Activated CD8-positive, alpha-beta T cell treated with anti-CD3 and anti-CD28 coated beads, Interleukin-2, amount 10 ng/mL, durations not matched to agents 7 days and 5 days (primary cell): ENCODE measurements around the gene UNC119. TPM values are rescaled to one million over a fixed set of nuclear protein-coding genes. Genes with fewer than 3 reads are reported as not detected.

Experiments
- ATAC-seq: fragments of 150-1000 bp; cut with Tn5 transposase; one replicate; pipeline ENCODE4 v1.10.0; 2021; ENCODE audit warnings: moderate library complexity
- CTCF ChIA-PET: fragments of 350-600 bp; sonication (Branson Sonifier 250); formaldehyde crosslinking; loops from one replicate; lab custom pipeline; 2021; ENCODE audit warnings: antibody characterized with exemption; lab: Charles Lee
- POLR2A ChIA-PET: fragments of 350-600 bp; sonication (Branson Sonifier 250); formaldehyde crosslinking; loops from one replicate; lab custom pipeline; 2021; ENCODE audit warnings: antibody characterized with exemption; lab: Charles Lee
- DNase-seq: peaks from one replicate; pipeline ENCODE4 v3.0.0-alpha.2; 2020
- H3K27ac Mint-ChIP-seq: one replicate; pipeline ENCODE4 v1.8.0; 2021; ENCODE audit warnings: mild to moderate bottlenecking, mixed read lengths
- H3K27me3 Mint-ChIP-seq: one replicate; pipeline ENCODE4 v1.8.0; 2021; ENCODE audit warnings: low read depth, mixed read lengths
- H3K36me3 Mint-ChIP-seq: one replicate; pipeline ENCODE4 v1.8.0; 2021; ENCODE audit warnings: low read depth, mixed read lengths
- H3K4me1 Mint-ChIP-seq: one replicate; pipeline ENCODE4 v1.8.0; 2021; ENCODE audit warnings: low read depth, mixed read lengths
- H3K4me3 Mint-ChIP-seq: one replicate; pipeline ENCODE4 v1.8.0; 2021; ENCODE audit warnings: mild to moderate bottlenecking, mixed read lengths
- H3K9me3 Mint-ChIP-seq: one replicate; pipeline ENCODE4 v1.8.0; 2022; ENCODE audit warnings: mixed read lengths; ENCODE audit not compliant: insufficient read depth
- total RNA-seq, 2 experiments: library from RNA; stranded (reverse); gene quantifications; one replicate each; pipeline ENCODE4 v1.2.3, GENCODE V29; 2021

UNC119 gene
- total RNA-seq, 2 experiments from 2014 or later = 41.6 to 48.1 TPM

- POLR2A ChIA-PET = no interaction called here
- no peak overlapping the region for H3K27ac Mint-ChIP-seq
- no peaks in the 10 kb centered on the region for H3K36me3 Mint-ChIP-seq
- CTCF ChIA-PET = no interaction called here
- H3K9me3 Mint-ChIP-seq = no peaks in the 10 kb centered on the region
- no peak overlapping the region for H3K4me3 Mint-ChIP-seq
- H3K4me1 Mint-ChIP-seq = peaks cover 8% of the 10 kb centered on the region
- peaks cover 5% of the 10 kb centered on the region for H3K27me3 Mint-ChIP-seq
- DNase-seq (no peak), ATAC-seq (no peak)
Measured at GRCh38 chr17:28518578-28518977, 33.8 kb downstream of the UNC119 start.

DNA sequence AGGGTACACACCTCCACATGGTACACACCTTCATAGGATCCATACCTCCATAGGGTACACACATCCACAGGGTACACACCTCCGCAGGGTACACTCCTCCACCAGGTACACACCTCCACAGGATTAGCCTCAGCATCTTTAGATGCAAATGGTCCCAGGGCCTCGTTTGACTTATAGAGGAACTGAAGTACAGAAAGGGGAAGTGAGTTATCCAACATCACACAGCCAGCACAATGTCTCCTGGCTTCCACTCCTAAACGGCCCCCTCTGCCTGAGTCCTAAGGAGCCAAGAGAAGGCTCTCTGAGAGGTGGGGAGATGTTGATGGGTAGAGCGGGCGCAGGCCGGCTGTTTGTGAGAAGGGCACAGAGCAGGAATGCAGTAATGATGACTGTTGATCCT lies 34.3 kb downstream of the UNC119 start:
- CTCF ChIA-PET = no interaction called here
- peaks cover 5% of the 10 kb centered on the region for H3K27me3 Mint-ChIP-seq
- ATAC-seq = no peak

GRCh38 chr17:28515518-28515917 lies 36.9 kb downstream of the UNC119 start:
- DNase-seq (no peak), ATAC-seq (no peak)
- ChIA-PET CTCF (no interaction called here), POLR2A (no interaction called here)
- no peak overlapping the region for H3K27ac Mint-ChIP-seq
- H3K4me1 Mint-ChIP-seq = peaks cover 8% of the 10 kb centered on the region
- H3K36me3 Mint-ChIP-seq = no peaks in the 10 kb centered on the region
- H3K4me3 Mint-ChIP-seq = no peak overlapping the region
- H3K27me3 Mint-ChIP-seq = peaks cover 5% of the 10 kb centered on the region
- no peaks in the 10 kb centered on the region for H3K9me3 Mint-ChIP-seq

More for the DNA sequence above, 34.3 kb downstream of the UNC119 start:
- Mint-ChIP-seq H3K9me3 (no peaks in the 10 kb centered on the region), H3K4me3 (no peak overlapping the region), H3K36me3 (no peaks in the 10 kb centered on the region), H3K4me1 (peaks cover 8% of the 10 kb centered on the region), H3K27ac (no peak overlapping the region)
- POLR2A ChIA-PET = no interaction called here
- no peak for DNase-seq

DNA sequence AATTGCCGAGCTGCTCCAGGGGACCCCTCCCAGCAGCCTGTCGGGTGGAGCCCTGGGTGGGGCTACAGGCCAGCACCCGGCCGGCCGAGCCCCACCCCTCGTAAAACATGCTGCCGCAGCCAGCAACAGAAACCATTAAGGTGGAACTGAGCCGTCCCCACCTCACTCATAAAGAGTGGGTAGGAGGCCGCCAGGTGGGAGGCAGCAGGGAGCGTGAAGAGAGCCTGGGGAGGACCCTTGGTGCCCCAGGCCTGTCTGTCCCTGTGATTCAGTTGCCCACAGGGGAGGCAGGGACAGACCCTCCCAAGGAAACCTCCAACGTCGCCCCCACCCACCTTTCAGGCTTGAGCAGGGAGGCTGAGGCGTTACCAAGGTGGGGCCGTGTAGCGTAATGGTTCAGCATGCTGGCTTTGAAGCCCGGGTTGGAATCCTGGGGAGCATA lies 37.8 kb downstream of the UNC119 start:
- DNase-seq (no peak), ATAC-seq (no peak)

GRCh38 chr17:28513476-28513875 lies 38.9 kb downstream of the UNC119 start:
- ChIA-PET POLR2A (interaction anchor here (1.2 kb wide), 1 partner anchor 58 kb away, joined by 3 read pairs; the partner anchor contains the start of gene PIGS), CTCF (no interaction called here)
- Mint-ChIP-seq H3K4me1 (no peaks in the 10 kb centered on the region), H3K9me3 (no peaks in the 10 kb centered on the region), H3K36me3 (no peaks in the 10 kb centered on the region), H3K27ac (no peak overlapping the region), H3K27me3 (peaks cover 4% of the 10 kb centered on the region), H3K4me3 (no peak overlapping the region)
- ATAC-seq (no peak), DNase-seq (no peak)

More for the DNA sequence above, 37.8 kb downstream of the UNC119 start:
- no peak overlapping the region for H3K27ac Mint-ChIP-seq
- peaks cover 5% of the 10 kb centered on the region for H3K27me3 Mint-ChIP-seq
- H3K9me3 Mint-ChIP-seq = no peaks in the 10 kb centered on the region
- peaks cover 8% of the 10 kb centered on the region for H3K4me1 Mint-ChIP-seq
- POLR2A ChIA-PET = no interaction called here
- H3K4me3 Mint-ChIP-seq = no peak overlapping the region
- H3K36me3 Mint-ChIP-seq = no peaks in the 10 kb centered on the region
- CTCF ChIA-PET = no interaction called here

DNA sequence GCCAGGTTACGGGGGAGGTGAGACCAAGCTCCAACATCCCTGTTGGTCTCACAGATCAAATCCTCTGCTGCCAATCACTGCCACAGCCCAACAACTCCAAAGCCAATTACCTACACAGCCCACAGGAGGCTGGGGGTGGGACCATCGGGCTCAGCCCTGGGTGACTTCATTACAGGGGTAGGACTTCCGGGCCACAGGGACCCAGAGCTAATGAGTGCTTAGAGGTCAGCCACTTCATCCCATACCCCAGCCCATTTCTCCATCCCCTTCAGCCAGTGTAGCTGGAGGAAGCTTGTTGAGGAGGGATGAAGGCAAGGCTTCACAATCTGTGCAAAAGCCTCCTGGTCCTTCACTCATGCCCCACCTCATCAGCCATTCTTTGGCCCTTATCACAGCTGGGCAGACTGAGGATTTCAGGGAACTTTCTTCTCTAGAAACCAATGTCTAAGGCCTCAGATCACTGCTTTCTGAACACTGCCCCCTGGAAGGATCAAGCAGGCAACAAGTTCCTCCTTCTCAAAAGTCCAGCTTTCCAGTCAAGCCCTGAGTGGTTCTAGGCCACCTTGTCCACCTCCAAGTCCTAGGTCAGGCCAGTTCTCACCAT lies 40.5 kb downstream of the UNC119 start:
- Mint-ChIP-seq H3K36me3 (no peaks in the 10 kb centered on the region), H3K4me3 (no peak overlapping the region), H3K27me3 (no peaks in the 10 kb centered on the region), H3K27ac (no peak overlapping the region), H3K9me3 (no peaks in the 10 kb centered on the region), H3K4me1 (no peaks in the 10 kb centered on the region)
- ATAC-seq (no peak), DNase-seq (no peak)
- ChIA-PET POLR2A (interaction anchor here (1.2 kb wide), 1 partner anchor 59 kb away, joined by 3 read pairs; the partner anchor contains the start of gene PIGS), CTCF (no interaction called here)

- POLR2A ChIA-PET = interaction anchor here (0.7 kb wide), 1 partner anchor 86 kb away, joined by 3 read pairs; no protein-coding TSS in a partner anchor
- peaks cover 2% of the 10 kb centered on the region for H3K27me3 Mint-ChIP-seq
- H3K4me1 Mint-ChIP-seq = no peaks in the 10 kb centered on the region
- no peak overlapping the region for H3K27ac Mint-ChIP-seq
- H3K9me3 Mint-ChIP-seq = no peaks in the 10 kb centered on the region
- no peaks in the 10 kb centered on the region for H3K36me3 Mint-ChIP-seq
- CTCF ChIA-PET = no interaction called here
- no peak overlapping the region for H3K4me3 Mint-ChIP-seq
- DNase-seq (no peak), ATAC-seq (no peak)
Measured at GRCh38 chr17:28509789-28510188, 42.6 kb downstream of the UNC119 start.

DNA sequence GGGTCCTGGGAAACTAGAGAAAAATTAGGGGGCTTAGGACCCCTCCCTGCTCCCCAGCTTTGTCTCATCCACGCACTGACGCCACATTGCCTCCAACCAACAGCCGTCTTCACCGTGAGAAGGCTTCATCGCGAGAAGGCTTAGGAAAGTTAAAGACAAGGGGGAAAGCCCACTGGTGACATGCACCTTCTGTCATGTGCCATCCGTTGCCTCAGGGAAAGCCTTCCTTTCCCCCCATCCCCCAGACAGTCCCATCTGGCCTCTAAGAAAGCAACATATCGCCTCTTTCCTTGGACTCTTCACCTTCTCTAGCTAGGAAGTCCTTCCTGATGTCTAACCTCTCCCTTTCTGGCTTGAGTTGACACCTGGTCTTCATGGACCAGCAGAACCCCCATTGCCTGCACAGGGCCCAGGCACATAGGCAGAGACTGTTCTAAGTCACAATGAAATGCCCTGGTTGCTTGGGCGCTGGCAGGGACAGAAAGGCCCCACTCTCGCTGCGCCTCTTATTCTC lies 44.2 kb downstream of the UNC119 start:
- POLR2A ChIA-PET = no interaction called here
- Mint-ChIP-seq H3K4me1 (no peaks in the 10 kb centered on the region), H3K9me3 (no peaks in the 10 kb centered on the region), H3K36me3 (no peaks in the 10 kb centered on the region), H3K27ac (no peak overlapping the region), H3K27me3 (peaks cover 4% of the 10 kb centered on the region), H3K4me3 (no peak overlapping the region)
- no peak for DNase-seq
- CTCF ChIA-PET = no interaction called here
- no peak for ATAC-seq

- POLR2A ChIA-PET = no interaction called here
Measured at GRCh38 chr17:28507567-28508203, 44.7 kb downstream of the UNC119 start.

DNA sequence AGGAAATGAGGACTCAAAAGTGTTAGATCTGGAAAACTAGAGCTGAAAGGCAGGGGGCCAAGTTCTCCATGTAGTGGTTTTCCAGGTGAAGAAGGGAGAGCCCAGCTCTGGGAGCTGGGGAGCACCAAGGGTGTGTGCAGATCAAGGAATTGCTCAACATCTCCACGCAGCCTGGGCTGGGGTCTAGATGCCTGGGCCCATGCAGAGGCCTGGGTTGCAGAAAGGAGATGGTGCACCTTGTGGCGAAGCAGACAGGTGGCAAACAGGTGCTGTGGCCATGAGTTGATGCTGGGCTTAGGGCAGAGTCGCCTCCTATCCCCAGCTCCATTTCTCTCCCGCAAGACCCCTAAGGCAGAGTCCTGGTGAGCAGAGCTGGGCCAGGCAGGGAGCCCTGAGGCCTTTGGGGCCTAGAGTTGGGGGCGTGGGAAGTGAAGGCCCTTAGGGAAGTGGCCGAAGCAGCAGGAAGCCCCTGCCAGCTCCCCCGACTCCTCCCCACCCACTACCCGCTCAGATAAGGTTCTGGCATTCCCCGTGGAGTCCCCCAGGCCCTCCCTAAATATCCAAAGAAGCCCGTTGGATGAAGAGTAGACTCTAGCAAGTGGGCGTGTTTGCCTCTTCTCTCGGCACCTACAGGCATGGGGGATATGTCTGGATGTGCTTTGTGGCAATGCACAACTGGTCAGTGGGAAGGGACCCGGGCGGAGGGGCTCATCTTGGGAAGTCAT lies 45.5 kb downstream of the UNC119 start:
- ATAC-seq (no peak), DNase-seq (no peak)
- H3K27ac Mint-ChIP-seq = no peak overlapping the region
- ChIA-PET POLR2A (no interaction called here), CTCF (no interaction called here)
- H3K4me1 Mint-ChIP-seq = no peaks in the 10 kb centered on the region
- peaks cover 4% of the 10 kb centered on the region for H3K27me3 Mint-ChIP-seq
- H3K4me3 Mint-ChIP-seq = no peak overlapping the region
- no peaks in the 10 kb centered on the region for H3K9me3 Mint-ChIP-seq
- H3K36me3 Mint-ChIP-seq = no peaks in the 10 kb centered on the region

More at GRCh38 chr17:28507567-28508203, 44.7 kb downstream of the UNC119 start:
- Mint-ChIP-seq H3K4me3 (no peak overlapping the region), H3K27ac (no peak overlapping the region), H3K27me3 (peaks cover 4% of the 10 kb centered on the region), H3K4me1 (no peaks in the 10 kb centered on the region), H3K9me3 (no peaks in the 10 kb centered on the region), H3K36me3 (no peaks in the 10 kb centered on the region)
- no peak for DNase-seq
- CTCF ChIA-PET = no interaction called here
- ATAC-seq = no peak

- Mint-ChIP-seq H3K9me3 (no peaks in the 10 kb centered on the region), H3K4me1 (no peaks in the 10 kb centered on the region), H3K27me3 (peaks cover 4% of the 10 kb centered on the region), H3K27ac (no peak within 1 kb of the TSS), H3K36me3 (no peaks in the 10 kb centered on the region), H3K4me3 (no peak within 1 kb of the TSS)
- no peak for ATAC-seq
- POLR2A ChIA-PET = no interaction called here
- CTCF ChIA-PET = no interaction called here
- no peak for DNase-seq
Measured at GRCh38 chr17:28505986-28506665, 46.3 kb downstream of the UNC119 start, which contains the start of gene FOXN1. Gene FOXN1 (plus strand): TSS chr17:28506348. CDS start chr17:28523970, 17,622 bp downstream.
